ENCODE measurements around the gene CNGA3. TPM values are rescaled to one million over a fixed set of nuclear protein-coding genes. Genes with fewer than 3 reads are reported as not detected.

Gene CNGA3
- total and polyA plus RNA-seq, 2 donors (not counting 3 experiments of a cell fraction or from before 2014, with no cell fraction given), result not detected

DNA sequence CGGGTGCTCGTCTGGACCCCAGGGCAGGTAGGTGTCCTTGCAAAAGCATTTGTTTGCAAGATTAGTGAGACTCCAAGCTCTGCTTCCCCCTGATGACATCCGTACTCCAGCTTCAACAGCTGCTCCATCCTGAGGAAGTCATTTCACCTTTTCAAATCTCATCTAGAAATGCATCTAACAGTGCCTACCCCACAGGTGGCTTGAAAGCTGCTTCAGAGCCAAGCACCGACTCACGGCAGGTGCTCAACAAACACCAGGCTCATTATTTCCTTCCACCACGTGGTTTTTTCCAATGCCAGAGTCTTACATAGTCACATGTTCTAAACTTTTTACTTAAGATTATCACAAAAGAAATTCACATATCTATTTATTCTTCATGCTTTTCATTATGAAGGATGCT is 31.9 kb downstream of the CNGA3 start:
- Histone ChIP-seq H3K36me3 (ENCODE audit: control insufficient read depth in 2 of 2, extremely low read depth in 1 of 2, insufficient read depth in 2 of 2, low read length in 2 of 2) (no peaks in the 10 kb centered on the region), H3K79me2 (ENCODE audit: control insufficient read depth, insufficient read depth, low read length) (no peaks in the 10 kb centered on the region), H3K9me1 (replicated peaks; ENCODE audit: control insufficient read depth, extremely low read depth, insufficient read depth, low read length) (no peaks in the 10 kb centered on the region), H3K4me2 (ENCODE audit: insufficient read depth, low read length) (no peak overlapping the region), H3K4me1 (ENCODE audit: control insufficient read depth, extremely low read depth, insufficient read depth, low read length) (peaks cover 4% of the 10 kb centered on the region), H3K9ac (replicated peaks; ENCODE audit: extremely low read depth, insufficient read depth, low read length) (no peak overlapping the region), H3K27ac (ENCODE audit: insufficient read depth, low read depth, low read length) (no peak overlapping the region), H2AFZ (ENCODE audit: low read depth, low read length) (no peak overlapping the region), H4K20me1 (replicated peaks; ENCODE audit: control insufficient read depth, extremely low read depth, insufficient read depth, low read length) (no peaks in the 10 kb centered on the region), H3K4me3 (replicated peaks in 1 of 3; ENCODE audit: insufficient read depth in 1 of 3, low read depth in 1 of 3, low read length in 3 of 3) (no peak overlapping the region), H3K27me3 (ENCODE audit: control insufficient read depth in 2 of 2, insufficient read depth in 2 of 2, low read length in 2 of 2) (peaks cover 17 to 20% of the 10 kb centered on the region in 2 experiments), H3K9me3 (replicated peaks; ENCODE audit: control insufficient read depth, insufficient read depth, low read length) (no peaks in the 10 kb centered on the region)
- dilution Hi-C loops (cut with MboI; ENCODE audit: extremely low pct_ligation_motif_present, low sequenced_read_pairs), result no loop called here
- intact Hi-C loops (cut with micrococcal nuclease), result no loop called here
- no peak for DNase-seq (ENCODE audit: low read depth, low spot score)
- ChIA-PET POLR2A (no interaction called here), CTCF (interaction anchor here (0.6 to 2.1 kb wide), 3 partner anchors 84 to 787 kb away, joined by 3 to 5 read pairs (median 4); no protein-coding TSS in a partner anchor)
- no peak for TF ChIP-seq JUN (IDR thresholded peaks at IDR 0.05; ENCODE audit: borderline replicate concordance, insufficient read depth, insufficient read length, low read depth)
- peak; percentile 14 for TF ChIP-seq EZH2 (IDR thresholded peaks at IDR 0.05; ENCODE audit: borderline replicate concordance, low read depth, low read length, severe bottlenecking)
- BruUV-seq (replicated peaks), result no TSS peak
- FAIRE-seq, result no peak

- Histone ChIP-seq H2AFZ (ENCODE audit: low read depth, low read length) (no peak overlapping the region), H3K4me3 (replicated peaks in 1 of 3; ENCODE audit: insufficient read depth in 1 of 3, low read depth in 1 of 3, low read length in 3 of 3) (no peak overlapping the region), H3K4me2 (ENCODE audit: insufficient read depth, low read length) (no peak overlapping the region), H4K20me1 (replicated peaks; ENCODE audit: control insufficient read depth, extremely low read depth, insufficient read depth, low read length) (no peaks in the 10 kb centered on the region), H3K27ac (ENCODE audit: insufficient read depth, low read depth, low read length) (no peak overlapping the region), H3K4me1 (ENCODE audit: control insufficient read depth, extremely low read depth, insufficient read depth, low read length) (peaks cover 4% of the 10 kb centered on the region), H3K9me3 (replicated peaks; ENCODE audit: control insufficient read depth, insufficient read depth, low read length) (no peaks in the 10 kb centered on the region), H3K9me1 (replicated peaks; ENCODE audit: control insufficient read depth, extremely low read depth, insufficient read depth, low read length) (no peaks in the 10 kb centered on the region), H3K36me3 (ENCODE audit: control insufficient read depth in 2 of 2, extremely low read depth in 1 of 2, insufficient read depth in 2 of 2, low read length in 2 of 2) (no peaks in the 10 kb centered on the region), H3K27me3 (ENCODE audit: control insufficient read depth in 2 of 2, insufficient read depth in 2 of 2, low read length in 2 of 2) (peaks cover 15 to 20% of the 10 kb centered on the region in 2 experiments), H3K79me2 (ENCODE audit: control insufficient read depth, insufficient read depth, low read length) (no peaks in the 10 kb centered on the region), H3K9ac (replicated peaks; ENCODE audit: extremely low read depth, insufficient read depth, low read length) (no peak overlapping the region)
- FAIRE-seq, result no peak
- TF ChIP-seq EZH2 (IDR thresholded peaks at IDR 0.05; ENCODE audit: borderline replicate concordance, low read depth, low read length, severe bottlenecking), result no peak
- no peak for TF ChIP-seq GATA2 (IDR thresholded peaks at IDR 0.05; ENCODE audit: insufficient read depth, insufficient read length, low read depth, low read length)
- TF ChIP-seq MYC (IDR thresholded peaks at IDR 0.05; ENCODE audit: low read depth, low read length), result no peak
- TF ChIP-seq, protein P1, sequence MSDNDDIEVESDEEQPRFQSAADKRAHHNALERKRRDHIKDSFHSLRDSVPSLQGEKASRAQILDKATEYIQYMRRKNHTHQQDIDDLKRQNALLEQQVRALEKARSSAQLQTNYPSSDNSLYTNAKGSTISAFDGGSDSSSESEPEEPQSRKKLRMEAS (IDR thresholded peaks at IDR 0.05; ENCODE audit: insufficient read depth, insufficient read length), result no peak
- TF ChIP-seq JUN (IDR thresholded peaks at IDR 0.05; ENCODE audit: borderline replicate concordance, insufficient read depth, insufficient read length, low read depth), result no peak
- TF ChIP-seq, protein P2, sequence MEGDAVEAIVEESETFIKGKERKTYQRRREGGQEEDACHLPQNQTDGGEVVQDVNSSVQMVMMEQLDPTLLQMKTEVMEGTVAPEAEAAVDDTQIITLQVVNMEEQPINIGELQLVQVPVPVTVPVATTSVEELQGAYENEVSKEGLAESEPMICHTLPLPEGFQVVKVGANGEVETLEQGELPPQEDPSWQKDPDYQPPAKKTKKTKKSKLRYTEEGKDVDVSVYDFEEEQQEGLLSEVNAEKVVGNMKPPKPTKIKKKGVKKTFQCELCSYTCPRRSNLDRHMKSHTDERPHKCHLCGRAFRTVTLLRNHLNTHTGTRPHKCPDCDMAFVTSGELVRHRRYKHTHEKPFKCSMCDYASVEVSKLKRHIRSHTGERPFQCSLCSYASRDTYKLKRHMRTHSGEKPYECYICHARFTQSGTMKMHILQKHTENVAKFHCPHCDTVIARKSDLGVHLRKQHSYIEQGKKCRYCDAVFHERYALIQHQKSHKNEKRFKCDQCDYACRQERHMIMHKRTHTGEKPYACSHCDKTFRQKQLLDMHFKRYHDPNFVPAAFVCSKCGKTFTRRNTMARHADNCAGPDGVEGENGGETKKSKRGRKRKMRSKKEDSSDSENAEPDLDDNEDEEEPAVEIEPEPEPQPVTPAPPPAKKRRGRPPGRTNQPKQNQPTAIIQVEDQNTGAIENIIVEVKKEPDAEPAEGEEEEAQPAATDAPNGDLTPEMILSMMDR (IDR thresholded peaks at IDR 0.05; ENCODE audit: extremely low read depth in 1 of 2, insufficient read depth in 1 of 2, low read depth in 1 of 2, low read length in 2 of 2), result no peak
- no peak for TF ChIP-seq POLR2A (IDR thresholded peaks at IDR 0.05; ENCODE audit: low read depth, low read length)
- TF ChIP-seq FOS (IDR thresholded peaks at IDR 0.05; ENCODE audit: borderline replicate concordance, insufficient read depth, low read length), result no peak
- no peak for TF ChIP-seq POLR2AphosphoS5 (IDR thresholded peaks at IDR 0.05; ENCODE audit: insufficient read depth, low read depth, low read length)
- ChIA-PET POLR2A (no interaction called here), CTCF (interaction anchor here (0.6 to 2.1 kb wide), 4 partner anchors 85 to 788 kb away, joined by 3 to 5 read pairs (median 4); no protein-coding TSS in a partner anchor)
- DNase-seq (ENCODE audit: low read depth, low spot score), result peak; percentile 10
- dilution Hi-C loops (cut with MboI; ENCODE audit: extremely low pct_ligation_motif_present, low sequenced_read_pairs), result no loop called here
- BruUV-seq (replicated peaks), result no TSS peak
- intact Hi-C loops (cut with micrococcal nuclease), result no loop called here
Measured at GRCh38 chr2:98378901-98379300, 32.6 kb downstream of the CNGA3 start.
